GM18909 (cell line): Measurements from ENCODE around the gene MFAP3.
"Not testable (repeated sequence)": the region's sequence is repeated elsewhere in the genome, so short reads cannot be mapped to it uniquely, and the experiment has no call there.

Experiments
- ATAC-seq: cut with Tn5 transposase; IDR thresholded peaks from one replicate; pipeline ENCODE4 v1.9.1; 2021; ENCODE audit warnings: mild to moderate bottlenecking; ENCODE audit not compliant: unreplicated experiment, poor library complexity

MFAP3 gene

GRCh38 chr5:154038707-154039457 is at the start of gene MFAP3, which contains the start of gene FAM114A2:
TSS of gene MFAP3 (plus strand) at chr5:154038967. CDS start at chr5:154049723, 10,756 bp downstream.
TSS of gene FAM114A2 (minus strand) at chr5:154038910. CDS start at chr5:154034953, 3,957 bp downstream.
- ATAC-seq = peak; percentile 99

DNA sequence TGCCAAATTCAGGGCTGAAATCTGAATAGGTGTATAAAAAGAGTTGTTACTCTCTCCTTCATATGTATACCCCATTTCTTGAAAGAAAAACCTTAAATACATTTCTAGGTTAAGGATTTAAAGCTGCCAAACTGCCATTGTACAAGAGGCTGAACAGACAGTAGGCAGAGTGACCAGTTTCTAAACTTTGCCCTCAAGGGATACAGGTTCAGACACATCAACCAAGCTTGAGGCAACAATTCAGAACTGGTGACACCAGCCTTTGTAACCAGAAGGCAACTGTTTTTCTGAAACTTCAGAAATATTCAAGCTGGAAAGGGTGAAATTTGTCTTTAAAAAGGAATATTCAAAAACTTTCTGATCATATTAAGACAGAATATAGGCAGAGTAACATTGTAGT is 47.6 kb upstream of the MFAP3 start:
- no peak for ATAC-seq

- ATAC-seq = no peak
These were observed 40.8 kb upstream of the MFAP3 start for GRCh38 chr5:153998010-153998409.

DNA sequence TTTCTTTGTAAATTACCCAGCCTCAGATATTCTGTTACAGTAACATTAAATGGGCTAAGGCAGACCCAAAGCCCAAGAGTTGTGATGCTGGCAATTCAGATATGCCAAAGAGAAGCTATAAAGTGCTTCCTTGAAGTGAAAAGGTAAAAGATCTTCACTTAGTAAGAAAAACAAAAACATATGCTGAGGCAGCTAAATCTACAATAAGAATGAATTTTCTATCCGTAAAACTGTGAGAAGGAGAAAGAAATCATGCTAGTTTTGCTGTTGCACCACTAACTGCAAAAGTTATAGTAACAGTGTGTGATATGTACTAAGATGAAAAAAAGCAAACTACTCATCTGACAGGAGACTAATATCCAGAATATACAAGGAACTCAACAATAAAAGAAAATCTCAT is 40.0 kb upstream of the MFAP3 start:
- ATAC-seq = no peak

- no peak for ATAC-seq
These were observed 38.8 kb upstream of the MFAP3 start for GRCh38 chr5:153999995-154000394.

DNA sequence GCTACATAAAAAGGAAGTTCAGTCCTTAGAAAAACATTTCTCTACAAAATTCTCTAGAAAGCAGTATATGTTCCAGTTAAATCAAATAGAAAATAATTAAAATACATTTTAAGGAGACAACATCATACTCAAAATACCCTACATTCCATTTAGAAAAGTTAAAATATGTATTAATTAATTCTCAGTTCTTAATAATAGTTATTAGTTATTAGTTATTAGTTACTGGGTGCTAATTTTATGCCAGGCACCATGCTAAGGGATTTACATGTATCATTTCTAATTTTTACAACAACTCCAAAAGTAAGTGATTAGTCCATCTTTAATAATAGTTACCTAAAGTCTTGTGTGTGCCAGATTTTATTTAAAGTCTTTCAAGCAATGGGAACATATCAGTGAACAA is 38.1 kb upstream of the MFAP3 start:
- ATAC-seq = no peak

- ATAC-seq = no peak
These were observed 36.7 kb upstream of the MFAP3 start for GRCh38 chr5:154002093-154002492.

DNA sequence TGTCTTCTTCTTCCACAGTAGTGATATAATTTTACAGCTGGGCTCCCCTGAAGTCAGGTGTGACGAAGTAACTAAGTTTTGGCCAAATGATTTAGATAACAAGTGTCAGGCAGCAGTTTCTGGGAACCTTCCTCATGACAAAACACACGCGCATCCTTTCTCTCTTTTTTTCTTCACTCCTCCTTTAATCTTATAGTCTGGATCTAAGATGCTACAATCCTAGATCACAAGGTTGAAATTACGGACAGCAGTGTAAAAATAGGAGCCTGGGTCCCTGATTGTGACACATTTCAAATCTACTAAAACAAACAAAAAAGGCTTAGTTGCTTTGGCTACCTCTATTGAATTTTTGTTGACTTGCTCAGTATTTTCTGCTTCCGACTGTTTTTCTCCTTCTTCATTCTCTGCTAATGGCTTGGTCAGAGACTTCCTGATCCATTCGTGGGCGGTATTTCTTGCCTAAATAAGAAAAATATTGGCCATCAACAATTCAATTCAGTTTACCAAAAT is 36.2 kb upstream of the MFAP3 start:
- ATAC-seq = no peak

- ATAC-seq = no peak
These were observed 33.1 kb upstream of the MFAP3 start for GRCh38 chr5:154005648-154006047.

DNA sequence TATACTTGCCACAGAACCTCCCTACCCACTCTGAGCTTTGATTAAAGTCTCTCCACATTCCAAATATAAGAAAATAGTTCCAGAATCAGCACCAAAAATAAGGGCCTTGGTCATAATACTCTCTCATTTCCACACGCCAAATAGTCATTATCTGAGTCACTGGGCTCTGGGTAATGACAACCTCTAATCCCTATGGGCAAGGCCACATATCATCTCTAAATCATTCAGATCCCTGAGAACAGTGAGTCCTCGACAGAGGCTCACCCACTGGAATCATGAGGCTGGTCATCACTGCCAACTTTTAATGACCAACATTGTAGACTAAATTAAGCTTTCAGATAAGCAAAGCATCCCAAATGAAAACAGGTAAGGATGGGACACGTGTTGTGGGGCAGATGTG is 28.1 kb upstream of the MFAP3 start:
- no peak for ATAC-seq

DNA sequence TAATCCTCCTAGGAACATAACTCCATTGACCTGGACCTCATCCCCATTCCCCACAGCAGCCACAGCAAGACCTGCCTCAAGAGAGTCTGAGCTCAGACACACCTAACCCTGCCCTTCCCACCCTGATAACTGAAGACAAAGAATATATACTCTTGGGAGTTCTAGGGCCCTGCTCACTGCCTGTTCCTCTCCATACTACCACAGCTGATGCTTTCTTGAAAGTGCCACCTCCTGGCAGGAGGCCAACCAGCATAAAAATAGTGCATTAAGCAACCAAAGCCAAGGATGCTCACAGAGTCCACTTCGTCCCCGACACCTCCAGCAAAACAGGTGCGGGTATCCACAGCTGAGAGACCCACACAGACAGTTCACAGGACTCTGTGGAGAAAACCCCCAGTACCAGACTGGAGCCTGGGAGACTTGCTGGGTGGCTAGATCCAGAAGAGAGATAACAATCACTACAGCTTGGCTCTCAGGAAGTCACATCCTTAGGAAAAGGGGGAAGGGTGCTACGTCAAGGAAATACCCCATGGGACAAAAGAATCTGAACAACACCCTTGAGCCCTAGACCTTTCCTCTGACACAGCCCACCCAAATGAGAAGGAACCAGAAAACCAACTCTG is 23.6 kb upstream of the MFAP3 start:
- ATAC-seq = no peak

DNA sequence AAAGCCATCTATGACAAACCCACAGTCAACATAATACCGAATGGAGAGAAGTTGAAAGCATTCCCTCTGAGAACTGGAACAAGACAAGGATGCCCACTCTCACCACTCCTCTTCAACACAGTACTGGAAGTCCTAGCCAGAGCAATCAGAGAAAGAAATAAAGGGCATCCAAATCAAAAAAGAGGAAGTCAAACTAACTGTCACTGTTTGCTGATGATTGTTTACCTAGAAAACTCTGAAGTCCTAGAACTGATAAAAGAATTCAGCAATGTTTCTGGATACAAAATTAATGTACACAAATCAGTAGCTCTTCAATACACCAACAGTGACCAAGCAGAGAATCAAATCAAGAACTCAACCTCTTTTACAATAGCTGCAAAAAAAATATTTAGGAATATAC is 19.8 kb upstream of the MFAP3 start:
- not testable (repeated sequence) for ATAC-seq

DNA sequence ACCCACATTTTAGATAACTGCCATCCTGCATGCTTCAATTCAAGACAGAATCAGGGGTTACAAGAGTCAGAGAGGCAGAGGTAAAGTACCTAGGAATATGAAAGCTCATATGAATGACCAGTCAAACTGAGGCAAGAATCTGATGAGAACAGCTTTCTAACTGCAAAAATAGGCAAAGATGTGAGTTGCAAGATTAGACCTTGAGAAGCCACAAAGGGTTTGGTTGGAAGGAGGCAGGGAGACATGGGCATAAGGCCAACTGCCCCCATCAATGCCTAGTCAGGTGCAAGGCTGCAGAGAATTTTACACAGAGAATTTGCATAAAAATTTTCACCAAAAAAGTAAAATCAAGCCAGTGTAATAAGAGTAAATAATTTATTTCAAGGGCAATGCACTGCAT is 12.8 kb upstream of the MFAP3 start:
- no peak for ATAC-seq

- no peak for ATAC-seq
These were observed 6.8 kb upstream of the MFAP3 start for GRCh38 chr5:154031937-154032489.

- no peak for ATAC-seq
These were observed 3.8 kb upstream of the MFAP3 start for GRCh38 chr5:154034944-154035343.

- ATAC-seq = peak; percentile 57
These were observed 483 bp upstream of the MFAP3 start for GRCh38 chr5:154038261-154038706.

DNA sequence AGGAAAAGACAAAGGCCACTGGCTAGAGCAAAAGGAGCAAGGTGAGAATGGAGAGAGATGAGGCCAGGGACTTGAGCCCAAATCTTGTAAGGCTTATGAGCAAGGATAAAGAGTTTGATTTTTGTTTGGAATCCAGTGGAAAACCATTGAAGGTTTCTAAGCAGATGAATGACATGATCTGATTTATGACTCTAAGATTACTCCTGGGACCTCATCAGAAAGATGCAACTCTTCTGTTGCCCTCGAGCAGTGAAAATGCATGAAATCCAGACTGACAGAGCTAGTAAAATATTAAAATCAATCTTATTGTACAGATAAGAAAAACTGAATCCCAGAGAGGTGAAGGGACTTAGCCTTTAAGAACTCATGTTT is 677 bp downstream of the MFAP3 start:
- ATAC-seq = no peak

GRCh38 chr5:154042766-154043165 is 4.0 kb downstream of the MFAP3 start:
- no peak for ATAC-seq

- ATAC-seq = no peak
These were observed 5.3 kb downstream of the MFAP3 start for GRCh38 chr5:154044099-154044498.

DNA sequence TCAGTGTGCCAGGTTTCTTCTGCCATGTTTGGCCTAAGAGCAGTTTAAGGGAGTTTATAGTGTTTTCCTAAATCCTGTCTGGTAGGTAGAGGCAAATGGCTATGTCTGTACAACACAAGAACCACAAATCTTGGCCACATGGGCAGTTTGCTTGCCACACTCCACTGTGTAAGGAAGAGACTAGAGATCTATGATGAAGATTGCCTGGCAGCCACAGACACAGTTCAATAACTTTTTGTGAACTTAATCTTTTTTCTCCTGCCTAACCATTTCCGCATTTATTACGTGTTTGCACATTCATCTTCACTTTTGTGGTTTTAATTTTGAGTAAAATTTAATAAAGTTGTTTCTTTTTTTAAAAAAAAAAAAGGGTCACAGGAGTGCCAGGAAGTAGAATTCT is 5.8 kb downstream of the MFAP3 start:
- no peak for ATAC-seq

GRCh38 chr5:154046486-154046885 is 7.7 kb downstream of the MFAP3 start:
- ATAC-seq = no peak
